Measurements from ENCODE around the gene ISCA1.

ISCA1 gene

DNA sequence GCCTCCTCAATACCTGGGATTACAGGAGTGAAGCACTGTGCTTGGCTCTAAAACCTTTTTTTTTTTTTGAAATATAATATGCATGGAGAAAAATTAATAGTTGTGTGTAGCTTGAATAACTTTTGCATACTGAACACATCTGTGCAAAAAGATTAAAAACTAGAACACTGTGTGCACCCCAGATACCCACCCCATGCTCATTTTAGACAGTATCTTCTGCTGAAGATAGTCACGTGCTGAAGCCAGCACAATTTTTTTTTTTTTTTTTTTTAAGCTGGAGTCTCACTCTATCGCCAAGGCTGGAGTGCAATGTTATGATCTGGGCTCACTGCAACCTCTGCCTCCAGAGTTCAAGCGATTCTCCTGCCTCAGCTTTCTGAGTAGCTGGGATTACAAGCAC, 62.7 kb downstream of the ISCA1 start:
- DNase-seq = no peak

GRCh38 chr9:86217076-86217755, 65.1 kb downstream of the ISCA1 start:
- DNase-seq = no peak
